GM12878 (cell line): ENCODE measurements around the gene ARHGEF25.

Experiments
- CHD4 ChIP-seq: fragments of 200-600 bp; sonication (generic); IDR thresholded peaks from 2 replicates; pipeline ENCODE4 v1.6.1; 2016; ENCODE audit warnings: mild to moderate bottlenecking
- LARP7 ChIP-seq: fragments of 450-650 bp; IDR thresholded peaks from 2 replicates; pipeline ENCODE4 v1.6.1; 2017; ENCODE audit warnings: mild to moderate bottlenecking
- NR2C2 ChIP-seq: IDR thresholded peaks from 2 replicates; pipeline ENCODE4 v1.6.1; 2011; ENCODE audit warnings: borderline replicate concordance, low read depth; ENCODE audit not compliant: control insufficient read depth, insufficient read length
- POLR2A ChIP-seq: IDR thresholded peaks from 2 replicates; pipeline ENCODE4 v1.6.1; 2011; ENCODE audit warnings: low read depth, mild to moderate bottlenecking, low read length
- POLR2AphosphoS5 ChIP-seq: IDR thresholded peaks from 2 replicates; pipeline ENCODE4 v1.6.1; 2011; ENCODE audit warnings: mild to moderate bottlenecking, low read length, inconsistent platforms
- SREBF1 ChIP-seq: IDR thresholded peaks from 2 replicates; pipeline ENCODE4 v1.6.1; 2012; ENCODE audit warnings: mild to moderate bottlenecking, low read length
- TCF12 ChIP-seq: IDR thresholded peaks from 2 replicates; pipeline ENCODE4 v1.6.1; 2011; ENCODE audit warnings: low read depth, mild to moderate bottlenecking, low read length

DNA sequence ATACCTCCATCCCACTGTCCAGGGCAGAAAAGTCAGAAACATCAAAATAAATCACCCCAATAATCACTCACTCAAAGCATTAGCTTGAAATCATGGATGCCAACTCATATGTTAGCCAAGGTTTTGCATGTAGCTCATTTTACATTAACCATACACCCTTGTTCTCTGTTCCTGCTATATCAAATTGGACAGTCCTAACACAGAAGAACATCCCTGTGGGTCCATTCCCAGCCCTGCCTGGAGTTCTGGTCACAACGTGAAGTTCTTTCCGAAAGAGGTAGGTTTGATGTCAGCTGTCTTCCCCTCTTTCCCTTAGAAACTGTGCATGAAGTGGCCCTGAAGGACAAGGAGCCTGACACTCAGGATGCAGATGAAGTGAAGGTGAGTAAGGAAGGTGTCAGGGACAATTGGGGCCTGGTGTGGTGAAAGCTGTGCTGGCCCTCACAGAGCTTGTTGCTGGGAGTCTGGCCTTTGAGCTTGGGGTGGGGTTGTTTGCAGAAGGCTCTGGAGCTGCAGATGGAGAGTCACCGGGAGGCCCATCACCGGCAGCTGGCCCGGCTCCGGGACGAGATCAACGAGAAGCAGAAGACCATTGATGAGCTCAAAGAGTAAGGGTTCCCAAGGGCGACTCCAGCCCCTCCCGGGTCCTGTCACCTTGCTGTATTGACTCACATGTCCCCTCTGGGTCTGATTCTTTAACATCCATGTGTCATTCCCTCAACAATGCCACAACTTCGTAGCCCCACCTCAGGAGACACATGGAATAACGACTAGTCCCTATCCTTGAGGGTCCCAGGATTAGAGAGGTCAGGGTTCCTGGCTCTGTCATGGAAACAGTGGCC lies 35.2 kb upstream of the ARHGEF25 start:
- no peak for TF ChIP-seq SREBF1
- no peak for TF ChIP-seq POLR2AphosphoS5
- no peak for TF ChIP-seq CHD4
- no peak for TF ChIP-seq LARP7
- no peak for TF ChIP-seq POLR2A
- TF ChIP-seq TCF12 = no peak
- no peak for TF ChIP-seq NR2C2
